MM.1S (cell line): Measurements from ENCODE around the gene TMSB15B.
"Not testable (repeated sequence)": the region's sequence is repeated elsewhere in the genome, so short reads cannot be mapped to it uniquely, and the experiment has no call there.

Source experiments
- DNase-seq: peaks from one replicate; pipeline ENCODE4 v3.0.0-alpha.2; 2015
- H2AFZ ChIP-seq: fragments of 300-600 bp; sonication (generic); 2 replicates; pipeline ENCODE4 v1.6.0; 2016; ENCODE audit warnings: antibody characterized with exemption, low read length
- H3F3A ChIP-seq: fragments of 300-600 bp; sonication (generic); 2 replicates; pipeline ENCODE4 v1.6.1; 2016; ENCODE audit warnings: mild to moderate bottlenecking, antibody characterized with exemption, low read length, moderate library complexity, mixed read lengths; ENCODE audit not compliant: insufficient read depth
- H3K27ac ChIP-seq: fragments of 300-600 bp; sonication (generic); 2 replicates; pipeline ENCODE4 v1.5.1; 2016; ENCODE audit warnings: mild to moderate bottlenecking, low read length
- H3K27me3 ChIP-seq: fragments of 300-600 bp; sonication (generic); replicated peaks from 2 replicates; pipeline ENCODE4 v1.6.0; 2016; ENCODE audit warnings: low read length; ENCODE audit not compliant: insufficient read depth
- H3K36me3 ChIP-seq: fragments of 300-600 bp; sonication (generic); replicated peaks from 2 replicates; pipeline ENCODE4 v1.6.1; 2016; ENCODE audit warnings: mild to moderate bottlenecking, low read length, mixed read lengths; ENCODE audit not compliant: insufficient read depth
- H3K4me1 ChIP-seq: fragments of 300-600 bp; sonication (generic); 2 replicates; pipeline ENCODE4 v1.6.1; 2016; ENCODE audit warnings: low read length, mixed read lengths
- H3K4me2 ChIP-seq: fragments of 300-600 bp; sonication (generic); 2 replicates; pipeline ENCODE4 v1.6.0; 2016; ENCODE audit warnings: low read depth, low read length
- H3K4me3 ChIP-seq: fragments of 300-600 bp; sonication (generic); 2 replicates; pipeline ENCODE4 v1.5.1; 2016; ENCODE audit warnings: low read length, mixed read lengths
- H3K79me2 ChIP-seq: fragments of 300-600 bp; sonication (generic); 2 replicates; pipeline ENCODE4 v1.6.1; 2016; ENCODE audit warnings: mixed run types, low read length, mixed read lengths
- H3K9ac ChIP-seq: fragments of 300-600 bp; sonication (generic); 2 replicates; pipeline ENCODE4 v1.6.1; 2016; ENCODE audit warnings: low read length, mixed read lengths
- H3K9me2 ChIP-seq: fragments of 300-600 bp; sonication (generic); replicated peaks from 2 replicates; pipeline ENCODE4 v1.6.1; 2016; ENCODE audit warnings: mild to moderate bottlenecking, low read length, mixed read lengths; ENCODE audit not compliant: insufficient read depth
- H3K9me3 ChIP-seq: fragments of 300-600 bp; sonication (generic); replicated peaks from 2 replicates; pipeline ENCODE4 v1.6.1; 2016; ENCODE audit warnings: mild to moderate bottlenecking, low read length, mixed read lengths; ENCODE audit not compliant: insufficient read depth
- H4K20me1 ChIP-seq: fragments of 300-600 bp; sonication (generic); 2 replicates; pipeline ENCODE4 v1.6.1; 2016; ENCODE audit warnings: mild to moderate bottlenecking, low read length, moderate library complexity, mixed read lengths; ENCODE audit not compliant: insufficient read depth
- CTCF ChIP-seq: fragments of 300-600 bp; sonication (generic); IDR thresholded peaks from 2 replicates; pipeline ENCODE4 v1.5.1; 2016; ENCODE audit warnings: antibody characterized with exemption, low read length, mixed read lengths
- EZH2 ChIP-seq: fragments of 300-600 bp; sonication (generic); optimal IDR thresholded peaks from 2 replicates; pipeline ENCODE3; 2017; ENCODE audit warnings: low read depth, mild to moderate bottlenecking, antibody characterized with exemption, low read length, mixed read lengths
- EZH2phosphoT487 ChIP-seq: fragments of 300-600 bp; sonication (generic); IDR thresholded peaks from 2 replicates; pipeline ENCODE4 v1.6.1; 2018; ENCODE audit warnings: antibody characterized with exemption, low read length

Gene TMSB15B

GRCh38 chrX:103927633-103928032, 34.8 kb upstream of the TMSB15B start:
- H2AFZ ChIP-seq: no peak overlapping the region
- H3K4me3 ChIP-seq: no peak overlapping the region
- TF ChIP-seq EZH2phosphoT487: no peak
- no peak overlapping the region for H3K27ac ChIP-seq
- H3K9me2 ChIP-seq: no peaks in the 10 kb centered on the region
- H3K27me3 ChIP-seq: no peaks in the 10 kb centered on the region
- no peaks in the 10 kb centered on the region for H4K20me1 ChIP-seq
- peaks cover 76% of the 10 kb centered on the region for H3K79me2 ChIP-seq
- no peak overlapping the region for H3K4me2 ChIP-seq
- no peaks in the 10 kb centered on the region; the same call in 1 of the 2 replicates for H3K36me3 ChIP-seq
- DNase-seq: no peak
- H3K9ac ChIP-seq: no peak overlapping the region
- H3F3A ChIP-seq: no peaks in the 10 kb centered on the region
- H3K4me1 ChIP-seq: no peaks in the 10 kb centered on the region
- H3K9me3 ChIP-seq: no peaks in the 10 kb centered on the region

GRCh38 chrX:103932133-103932532, 30.3 kb upstream of the TMSB15B start:
- Histone ChIP-seq H3K4me1 (no peaks in the 10 kb centered on the region), H3K9me2 (no peaks in the 10 kb centered on the region), H3K36me3 (no peaks in the 10 kb centered on the region), H3K4me2 (no peak overlapping the region), H2AFZ (no peak overlapping the region), H3F3A (no peaks in the 10 kb centered on the region), H3K27ac (no peak overlapping the region), H3K27me3 (no peaks in the 10 kb centered on the region), H3K4me3 (no peak overlapping the region), H3K9ac (no peak overlapping the region), H4K20me1 (no peaks in the 10 kb centered on the region), H3K9me3 (no peaks in the 10 kb centered on the region), H3K79me2 (peaks cover 70% of the 10 kb centered on the region)
- no peak for DNase-seq
- no peak for TF ChIP-seq EZH2phosphoT487
- TF ChIP-seq EZH2: no peak
- TF ChIP-seq CTCF: no peak

GRCh38 chrX:103940257-103940656, 22.2 kb upstream of the TMSB15B start:
- not testable (repeated sequence) for H3K36me3 ChIP-seq, H3K27me3 ChIP-seq, H4K20me1 ChIP-seq, H3K4me3 ChIP-seq, H3F3A ChIP-seq, H3K4me1 ChIP-seq, H3K9me2 ChIP-seq, H3K9me3 ChIP-seq, H3K9ac ChIP-seq, H3K4me2 ChIP-seq, DNase-seq, H3K27ac ChIP-seq, H2AFZ ChIP-seq
- peaks cover 60% of the 10 kb centered on the region for H3K79me2 ChIP-seq

GRCh38 chrX:103941201-103941975, 21.0 kb upstream of the TMSB15B start:
- DNase-seq: peak; percentile 45
- no peak overlapping the region for H2AFZ ChIP-seq
- H3K36me3 ChIP-seq: no peaks in the 10 kb centered on the region
- H4K20me1 ChIP-seq: no peaks in the 10 kb centered on the region
- H3K9ac ChIP-seq: no peak overlapping the region
- no peak overlapping the region for H3K4me3 ChIP-seq
- peaks cover 59% of the 10 kb centered on the region for H3K79me2 ChIP-seq
- no peaks in the 10 kb centered on the region for H3K9me2 ChIP-seq
- no peak overlapping the region for H3K27ac ChIP-seq
- TF ChIP-seq EZH2 (no peak), CTCF (peak; percentile 45)
- no peaks in the 10 kb centered on the region for H3K27me3 ChIP-seq
- no peaks in the 10 kb centered on the region for H3K9me3 ChIP-seq
- H3F3A ChIP-seq: no peaks in the 10 kb centered on the region
- H3K4me1 ChIP-seq: no peaks in the 10 kb centered on the region
- no peak overlapping the region for H3K4me2 ChIP-seq
